H1 (cell line): ENCODE results near the gene ZSWIM4. TPM values are rescaled to one million over a fixed set of nuclear protein-coding genes. Genes with fewer than 3 reads are reported as not detected.

Experiments
- ASH2L ChIP-seq: fragments of 200-600, 300-600 bp; sonication (generic); IDR thresholded peaks from one replicate; pipeline ENCODE4 v1.7.1; 2017; ENCODE audit warnings: low read length
- BCL11A ChIP-seq, 2 experiments: IDR thresholded peaks; one replicate each; pipeline ENCODE4 v1.6.1; 2011; ENCODE audit warnings: low read depth in 2 of 2, low read length in 2 of 2, mild to moderate bottlenecking in 2 of 2
- KDM1A ChIP-seq: fragments of 200-600, 300-600 bp; sonication (generic); IDR thresholded peaks from 2 replicates; pipeline ENCODE4 v1.7.1; 2016; ENCODE audit warnings: mild to moderate bottlenecking, low read length, borderline replicate concordance
- KDM4A ChIP-seq: IDR thresholded peaks from one replicate; pipeline ENCODE4 v1.7.1; 2012; ENCODE audit warnings: low read depth, mild to moderate bottlenecking, moderate library complexity, low read length, inconsistent platforms; ENCODE audit not compliant: severe bottlenecking
- POLR2A ChIP-seq, 2 experiments: IDR thresholded peaks; 1 replicate in 1 of 2; 2 replicates in 1 of 2; pipeline ENCODE4 v1.6.1; 2011; ENCODE audit warnings: low read depth in 2 of 2, low read length in 2 of 2, mild to moderate bottlenecking in 2 of 2; ENCODE audit errors: control extremely low read depth in 1 of 2
- RFX5 ChIP-seq: IDR thresholded peaks from 2 replicates; pipeline ENCODE4 v1.6.1; 2011; ENCODE audit warnings: low read depth, low read length, improper control_type of control experiment, borderline replicate concordance
- SIX5 ChIP-seq: IDR thresholded peaks from 2 replicates; pipeline ENCODE4 v1.6.1; 2011; ENCODE audit warnings: mild to moderate bottlenecking, low read depth, low read length
- SP1 ChIP-seq: IDR thresholded peaks from 2 replicates; pipeline ENCODE4 v1.6.1; 2011; ENCODE audit warnings: low read depth, low read length
- SP4 ChIP-seq: IDR thresholded peaks from 2 replicates; pipeline ENCODE4 v1.6.1; 2012; ENCODE audit warnings: low read length, inconsistent platforms
- TBP ChIP-seq: IDR thresholded peaks from 2 replicates; pipeline ENCODE4 v1.6.1; 2011; ENCODE audit warnings: low read depth, low read length, improper control_type of control experiment
- polyA plus RNA-seq, 7 experiments: library from polyadenylated mRNA; depleted of rRNA in 3 of 7; stranded (reverse) in 5 of 7; unstranded in 2 of 7; fragments of >200 nt in 5 of 7; fragments of 200-250 nt in 2 of 7; gene quantifications; 1 replicate in 5 of 7; 2 replicates in 1 of 7; 4 replicates in 1 of 7; pipeline versions ENCODE4 v1.2.1 to v1.2.3, GENCODE V29; 2011 to 2013; ENCODE audit warnings: missing spikeins in 2 of 7, mixed read lengths in 2 of 7
- total RNA-seq: library from RNA; stranded (reverse); fragmentation: NEBNext Ultra II Directional; extraction: Animal tissue kit (Norgen Biotek cat#: 25700); gene quantifications from 2 replicates; pipeline ENCODE4 v1.2.1, GENCODE V29; 2021
- TF ChIP-seq, protein P1 (sequence below): fragments of 300-600 bp; sonication (generic); IDR thresholded peaks from 2 replicates; pipeline ENCODE4 v1.7.1; 2012; ENCODE audit warnings: low read length, moderate library complexity, mild to moderate bottlenecking, inconsistent platforms; ENCODE audit not compliant: insufficient replicate concordance

The ZSWIM4 gene
- total and polyA plus RNA-seq, 2 of the 8 experiments (the other 6 are each of a cell fraction or from before 2014, with no cell fraction given) = 12.2 to 31.1 TPM

DNA sequence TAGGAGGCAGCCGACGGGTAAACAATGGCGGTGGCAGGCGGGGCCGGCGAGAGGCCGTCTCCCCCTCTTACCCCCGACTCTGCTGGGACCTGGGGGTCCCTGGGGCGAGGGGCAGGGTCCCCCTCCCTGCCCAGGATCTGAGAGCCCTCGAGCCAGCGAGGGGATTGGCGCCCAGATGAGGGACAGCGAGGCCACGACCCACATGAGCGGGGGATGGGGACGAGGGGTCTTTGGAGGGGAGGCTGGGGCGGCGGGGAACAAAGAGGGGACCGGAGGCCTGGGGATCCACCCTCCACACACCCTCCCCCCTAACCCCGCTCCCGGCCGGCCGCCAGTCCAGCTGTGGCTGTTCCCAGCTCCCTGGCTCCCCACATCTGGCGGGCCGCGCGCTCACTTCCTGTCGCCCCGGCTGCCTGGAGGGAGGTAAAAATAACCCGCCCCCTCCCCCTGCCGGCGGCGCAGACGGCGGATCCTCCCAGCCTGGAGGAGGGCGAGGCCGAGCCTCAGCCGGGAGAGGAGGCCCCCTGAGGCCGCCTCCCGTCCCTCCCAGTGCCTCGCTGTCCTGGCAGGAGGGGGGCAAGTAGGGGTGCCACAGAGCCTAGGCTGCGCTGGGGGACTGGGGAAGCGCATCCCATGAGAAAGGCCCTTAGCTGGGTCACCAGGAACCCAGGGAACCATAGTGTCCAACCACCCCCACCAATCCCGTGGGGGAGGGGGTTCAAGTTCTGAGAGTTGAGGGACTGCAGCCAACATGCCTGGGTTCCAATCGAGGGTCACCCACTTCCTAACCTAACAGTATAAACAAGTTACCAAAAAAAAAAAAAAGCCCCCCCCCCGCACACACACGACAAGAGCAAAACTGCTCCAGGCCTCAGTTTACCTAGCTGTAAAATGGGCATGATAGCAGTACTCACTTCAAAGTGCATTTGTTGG lies 52.4 kb downstream of the ZSWIM4 start (continued):
- TF ChIP-seq, protein P1, sequence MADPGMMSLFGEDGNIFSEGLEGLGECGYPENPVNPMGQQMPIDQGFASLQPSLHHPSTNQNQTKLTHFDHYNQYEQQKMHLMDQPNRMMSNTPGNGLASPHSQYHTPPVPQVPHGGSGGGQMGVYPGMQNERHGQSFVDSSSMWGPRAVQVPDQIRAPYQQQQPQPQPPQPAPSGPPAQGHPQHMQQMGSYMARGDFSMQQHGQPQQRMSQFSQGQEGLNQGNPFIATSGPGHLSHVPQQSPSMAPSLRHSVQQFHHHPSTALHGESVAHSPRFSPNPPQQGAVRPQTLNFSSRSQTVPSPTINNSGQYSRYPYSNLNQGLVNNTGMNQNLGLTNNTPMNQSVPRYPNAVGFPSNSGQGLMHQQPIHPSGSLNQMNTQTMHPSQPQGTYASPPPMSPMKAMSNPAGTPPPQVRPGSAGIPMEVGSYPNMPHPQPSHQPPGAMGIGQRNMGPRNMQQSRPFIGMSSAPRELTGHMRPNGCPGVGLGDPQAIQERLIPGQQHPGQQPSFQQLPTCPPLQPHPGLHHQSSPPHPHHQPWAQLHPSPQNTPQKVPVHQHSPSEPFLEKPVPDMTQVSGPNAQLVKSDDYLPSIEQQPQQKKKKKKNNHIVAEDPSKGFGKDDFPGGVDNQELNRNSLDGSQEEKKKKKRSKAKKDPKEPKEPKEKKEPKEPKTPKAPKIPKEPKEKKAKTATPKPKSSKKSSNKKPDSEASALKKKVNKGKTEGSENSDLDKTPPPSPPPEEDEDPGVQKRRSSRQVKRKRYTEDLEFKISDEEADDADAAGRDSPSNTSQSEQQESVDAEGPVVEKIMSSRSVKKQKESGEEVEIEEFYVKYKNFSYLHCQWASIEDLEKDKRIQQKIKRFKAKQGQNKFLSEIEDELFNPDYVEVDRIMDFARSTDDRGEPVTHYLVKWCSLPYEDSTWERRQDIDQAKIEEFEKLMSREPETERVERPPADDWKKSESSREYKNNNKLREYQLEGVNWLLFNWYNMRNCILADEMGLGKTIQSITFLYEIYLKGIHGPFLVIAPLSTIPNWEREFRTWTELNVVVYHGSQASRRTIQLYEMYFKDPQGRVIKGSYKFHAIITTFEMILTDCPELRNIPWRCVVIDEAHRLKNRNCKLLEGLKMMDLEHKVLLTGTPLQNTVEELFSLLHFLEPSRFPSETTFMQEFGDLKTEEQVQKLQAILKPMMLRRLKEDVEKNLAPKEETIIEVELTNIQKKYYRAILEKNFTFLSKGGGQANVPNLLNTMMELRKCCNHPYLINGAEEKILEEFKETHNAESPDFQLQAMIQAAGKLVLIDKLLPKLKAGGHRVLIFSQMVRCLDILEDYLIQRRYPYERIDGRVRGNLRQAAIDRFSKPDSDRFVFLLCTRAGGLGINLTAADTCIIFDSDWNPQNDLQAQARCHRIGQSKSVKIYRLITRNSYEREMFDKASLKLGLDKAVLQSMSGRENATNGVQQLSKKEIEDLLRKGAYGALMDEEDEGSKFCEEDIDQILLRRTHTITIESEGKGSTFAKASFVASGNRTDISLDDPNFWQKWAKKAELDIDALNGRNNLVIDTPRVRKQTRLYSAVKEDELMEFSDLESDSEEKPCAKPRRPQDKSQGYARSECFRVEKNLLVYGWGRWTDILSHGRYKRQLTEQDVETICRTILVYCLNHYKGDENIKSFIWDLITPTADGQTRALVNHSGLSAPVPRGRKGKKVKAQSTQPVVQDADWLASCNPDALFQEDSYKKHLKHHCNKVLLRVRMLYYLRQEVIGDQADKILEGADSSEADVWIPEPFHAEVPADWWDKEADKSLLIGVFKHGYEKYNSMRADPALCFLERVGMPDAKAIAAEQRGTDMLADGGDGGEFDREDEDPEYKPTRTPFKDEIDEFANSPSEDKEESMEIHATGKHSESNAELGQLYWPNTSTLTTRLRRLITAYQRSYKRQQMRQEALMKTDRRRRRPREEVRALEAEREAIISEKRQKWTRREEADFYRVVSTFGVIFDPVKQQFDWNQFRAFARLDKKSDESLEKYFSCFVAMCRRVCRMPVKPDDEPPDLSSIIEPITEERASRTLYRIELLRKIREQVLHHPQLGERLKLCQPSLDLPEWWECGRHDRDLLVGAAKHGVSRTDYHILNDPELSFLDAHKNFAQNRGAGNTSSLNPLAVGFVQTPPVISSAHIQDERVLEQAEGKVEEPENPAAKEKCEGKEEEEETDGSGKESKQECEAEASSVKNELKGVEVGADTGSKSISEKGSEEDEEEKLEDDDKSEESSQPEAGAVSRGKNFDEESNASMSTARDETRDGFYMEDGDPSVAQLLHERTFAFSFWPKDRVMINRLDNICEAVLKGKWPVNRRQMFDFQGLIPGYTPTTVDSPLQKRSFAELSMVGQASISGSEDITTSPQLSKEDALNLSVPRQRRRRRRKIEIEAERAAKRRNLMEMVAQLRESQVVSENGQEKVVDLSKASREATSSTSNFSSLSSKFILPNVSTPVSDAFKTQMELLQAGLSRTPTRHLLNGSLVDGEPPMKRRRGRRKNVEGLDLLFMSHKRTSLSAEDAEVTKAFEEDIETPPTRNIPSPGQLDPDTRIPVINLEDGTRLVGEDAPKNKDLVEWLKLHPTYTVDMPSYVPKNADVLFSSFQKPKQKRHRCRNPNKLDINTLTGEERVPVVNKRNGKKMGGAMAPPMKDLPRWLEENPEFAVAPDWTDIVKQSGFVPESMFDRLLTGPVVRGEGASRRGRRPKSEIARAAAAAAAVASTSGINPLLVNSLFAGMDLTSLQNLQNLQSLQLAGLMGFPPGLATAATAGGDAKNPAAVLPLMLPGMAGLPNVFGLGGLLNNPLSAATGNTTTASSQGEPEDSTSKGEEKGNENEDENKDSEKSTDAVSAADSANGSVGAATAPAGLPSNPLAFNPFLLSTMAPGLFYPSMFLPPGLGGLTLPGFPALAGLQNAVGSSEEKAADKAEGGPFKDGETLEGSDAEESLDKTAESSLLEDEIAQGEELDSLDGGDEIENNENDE = no peak
- TF ChIP-seq TBP = peak; percentile 70; the same call in 1 of the 2 replicates
- TF ChIP-seq POLR2A (IDR thresholded peaks at IDR 0.05; ENCODE audit: control extremely low read depth in 1 of 2, low read depth in 2 of 2, low read length in 2 of 2) = peak; percentile 61 to 90; a peak in 2 of 3 replicates
- TF ChIP-seq SIX5 = no peak
- TF ChIP-seq SP4 = no peak
- TF ChIP-seq KDM4A = no peak
- TF ChIP-seq KDM1A = peak; percentile 97
- TF ChIP-seq SP1 = no peak
- no peak for TF ChIP-seq RFX5
- no peak for TF ChIP-seq BCL11A (IDR thresholded peaks at IDR 0.05; ENCODE audit: low read depth in 2 of 2, low read length in 2 of 2)
- peak; percentile 71 for TF ChIP-seq ASH2L
